HEK293 (cell line): ENCODE results near the gene EPHA2.
A peak's percentile ranks its signal among the peaks of the same experiment; 100 is the strongest.

Experiments used
- CTCF ChIP-seq: fragments of 450-650 bp; formaldehyde crosslinking; IDR thresholded peaks from 2 replicates; pipeline ENCODE4 v1.5.1; 2016; ENCODE audit warnings: missing biosample characterization, missing genetic modification characterization
- EGR2 ChIP-seq: fragments of 450-650 bp; formaldehyde crosslinking; IDR thresholded peaks from 2 replicates; pipeline ENCODE4 v1.5.1; 2016; ENCODE audit warnings: low read depth, missing biosample characterization, missing genetic modification characterization
- FEZF1 ChIP-seq: fragments of 450-650 bp; formaldehyde crosslinking; IDR thresholded peaks from 2 replicates; pipeline ENCODE4 v1.5.1; 2016; ENCODE audit warnings: missing biosample characterization, missing genetic modification characterization
- GFI1B ChIP-seq: fragments of 450-650 bp; formaldehyde crosslinking; IDR thresholded peaks from 2 replicates; pipeline ENCODE4 v1.5.1; 2016; ENCODE audit warnings: missing biosample characterization, missing genetic modification characterization
- GLIS2 ChIP-seq: fragments of 450-650 bp; formaldehyde crosslinking; IDR thresholded peaks from 2 replicates; pipeline ENCODE4 v1.5.1; 2016; ENCODE audit warnings: missing biosample characterization, missing genetic modification characterization
- KLF17 ChIP-seq: fragments of 450-650 bp; formaldehyde crosslinking; IDR thresholded peaks from 2 replicates; pipeline ENCODE4 v1.5.1; 2016; ENCODE audit warnings: missing biosample characterization, missing genetic modification characterization
- MEIS1 ChIP-seq: sonication (generic); formaldehyde crosslinking; IDR thresholded peaks from 2 replicates; pipeline ENCODE4 v1.8.1; 2022; ENCODE audit warnings: missing genetic modification reagents, mild to moderate bottlenecking, borderline replicate concordance
- PRDM1 ChIP-seq: fragments of 450-650 bp; formaldehyde crosslinking; IDR thresholded peaks from 2 replicates; pipeline ENCODE4; 2016; ENCODE audit warnings: missing biosample characterization, missing genetic modification characterization
- SCRT1 ChIP-seq: fragments of 450-650 bp; formaldehyde crosslinking; IDR thresholded peaks from 2 replicates; pipeline ENCODE4 v1.5.1; 2016; ENCODE audit warnings: missing biosample characterization, missing genetic modification characterization, borderline replicate concordance
- SP7 ChIP-seq: fragments of 450-650 bp; formaldehyde crosslinking; IDR thresholded peaks from 2 replicates; pipeline ENCODE4 v1.5.1; 2016; ENCODE audit warnings: missing biosample characterization, missing genetic modification characterization
- TRIM28 ChIP-seq: IDR thresholded peaks from 2 replicates; pipeline ENCODE4 v1.6.1; 2011; ENCODE audit warnings: low read length, control low read depth, borderline replicate concordance
- TSHZ1 ChIP-seq: fragments of 450-650 bp; formaldehyde crosslinking; IDR thresholded peaks from 2 replicates; pipeline ENCODE4 v1.5.1; 2016; ENCODE audit warnings: missing biosample characterization, missing genetic modification characterization, borderline replicate concordance
- ZBTB21 ChIP-seq: fragments of 450-650 bp; formaldehyde crosslinking; IDR thresholded peaks from 2 replicates; pipeline ENCODE4 v1.5.1; 2017; ENCODE audit warnings: missing biosample characterization, missing genetic modification characterization
- ZBTB6 ChIP-seq: fragments of 450-650 bp; formaldehyde crosslinking; IDR thresholded peaks from 2 replicates; pipeline ENCODE4 v1.5.1; 2017; ENCODE audit warnings: missing biosample characterization, missing genetic modification characterization
- ZEB2 ChIP-seq: fragments of 450-650 bp; formaldehyde crosslinking; IDR thresholded peaks from 2 replicates; pipeline ENCODE4 v1.5.1; 2016; ENCODE audit warnings: missing biosample characterization, missing genetic modification characterization
- ZFP41 ChIP-seq: fragments of 450-650 bp; formaldehyde crosslinking; IDR thresholded peaks from 2 replicates; pipeline ENCODE4 v1.5.1; 2016; ENCODE audit warnings: missing biosample characterization, missing genetic modification characterization, borderline replicate concordance
- ZNF112 ChIP-seq: fragments of 450-650 bp; formaldehyde crosslinking; IDR thresholded peaks from 2 replicates; pipeline ENCODE4 v1.5.0; 2017; ENCODE audit warnings: missing biosample characterization, missing genetic modification characterization
- ZNF221 ChIP-seq: fragments of 450-650 bp; formaldehyde crosslinking; IDR thresholded peaks from 2 replicates; pipeline ENCODE4 v1.5.1; 2017; ENCODE audit warnings: missing biosample characterization, missing genetic modification characterization, borderline replicate concordance
- ZNF24 ChIP-seq: fragments of 450-650 bp; formaldehyde crosslinking; IDR thresholded peaks from 2 replicates; pipeline ENCODE4 v1.5.1; 2016; ENCODE audit warnings: missing biosample characterization, missing genetic modification characterization
- ZNF266 ChIP-seq: fragments of 450-650 bp; formaldehyde crosslinking; IDR thresholded peaks from 2 replicates; pipeline ENCODE4 v1.5.1; 2016; ENCODE audit warnings: missing biosample characterization, missing genetic modification characterization, low read depth
- ZNF341 ChIP-seq: fragments of 450-650 bp; formaldehyde crosslinking; IDR thresholded peaks from 2 replicates; pipeline ENCODE4; 2016; ENCODE audit warnings: low read depth, missing biosample characterization, missing genetic modification characterization
- ZNF362 ChIP-seq: fragments of 450-650 bp; formaldehyde crosslinking; IDR thresholded peaks from 2 replicates; pipeline ENCODE4 v1.5.1; 2016; ENCODE audit warnings: missing biosample characterization, missing genetic modification characterization
- ZNF394 ChIP-seq: fragments of 450-650 bp; formaldehyde crosslinking; IDR thresholded peaks from 2 replicates; pipeline ENCODE4 v1.5.1; 2016; ENCODE audit warnings: missing biosample characterization, missing genetic modification characterization, mild to moderate bottlenecking, moderate library complexity, borderline replicate concordance
- ZNF423 ChIP-seq: fragments of 450-650 bp; formaldehyde crosslinking; IDR thresholded peaks from 2 replicates; pipeline ENCODE4 v1.5.1; 2016; ENCODE audit warnings: missing biosample characterization, missing genetic modification characterization
- ZNF488 ChIP-seq: fragments of 450-650 bp; formaldehyde crosslinking; IDR thresholded peaks from 2 replicates; pipeline ENCODE4 v1.5.1; 2016; ENCODE audit warnings: missing biosample characterization, missing genetic modification characterization
- ZNF501 ChIP-seq: fragments of 450-650 bp; formaldehyde crosslinking; IDR thresholded peaks from 2 replicates; pipeline ENCODE4 v1.5.1; 2016; ENCODE audit warnings: missing biosample characterization, missing genetic modification characterization
- ZNF561 ChIP-seq: fragments of 450-650 bp; IDR thresholded peaks from 2 replicates; pipeline ENCODE4 v1.5.1; 2018; ENCODE audit warnings: missing biosample characterization, missing genetic modification characterization, borderline replicate concordance
- ZNF610 ChIP-seq: fragments of 450-650 bp; formaldehyde crosslinking; IDR thresholded peaks from 2 replicates; pipeline ENCODE4 v1.5.1; 2016; ENCODE audit warnings: missing biosample characterization, missing genetic modification characterization, borderline replicate concordance
- ZNF792 ChIP-seq: fragments of 450-650 bp; formaldehyde crosslinking; IDR thresholded peaks from 2 replicates; pipeline ENCODE4 v1.5.1; 2016; ENCODE audit warnings: missing biosample characterization, missing genetic modification characterization

The EPHA2 gene

GRCh38 chr1:16078925-16079656 lies 76.8 kb downstream of the EPHA2 start (continued):
- TF ChIP-seq TSHZ1 (tag by site-specific recombination) (peak; percentile 18; the same call in 1 of the 2 replicates), FEZF1 (tag by site-specific recombination) (no peak), ZFP41 (no peak), ZBTB21 (tag by site-specific recombination) (no peak), ZNF341 (no peak), ZNF792 (no peak), ZNF266 (tag by site-specific recombination) (no peak), GFI1B (tag by site-specific recombination) (no peak), SP7 (tag by site-specific recombination) (peak; percentile 19; the same call in 1 of the 2 replicates), ZNF112 (tag by site-specific recombination) (no peak), MEIS1 (CRISPR knock-in tag) (no peak), ZEB2 (tag by site-specific recombination) (no peak; the same call in none of the 2 replicates), ZNF423 (tag by site-specific recombination) (0 out of 2 replicates have a peak, but pooled peaks have one; percentile 13), CTCF (tag by site-specific recombination) (peak; percentile 92), ZNF561 (tag by site-specific recombination) (no peak), EGR2 (tag by site-specific recombination) (no peak), ZNF610 (tag by site-specific recombination) (no peak), KLF17 (tag by site-specific recombination) (peak; percentile 59; the same call in 1 of the 2 replicates), PRDM1 (no peak; the same call in 1 of the 2 replicates), SCRT1 (tag by site-specific recombination) (peak; percentile 93), ZNF394 (tag by site-specific recombination) (no peak), TRIM28 (no peak), ZNF24 (tag by site-specific recombination) (no peak), ZNF362 (tag by site-specific recombination) (0 out of 2 replicates have a peak, but pooled peaks have one; percentile 10), ZNF501 (0 out of 2 replicates have a peak, but pooled peaks have one; percentile 33), GLIS2 (tag by site-specific recombination) (no peak), ZNF488 (tag by site-specific recombination) (no peak), ZNF221 (tag by site-specific recombination) (no peak), ZBTB6 (no peak)
